Measurements from ENCODE around the gene VRK3.

The VRK3 gene

GRCh38 chr19:49983645-49984229 lies 41.4 kb downstream of the VRK3 start:
- TF ChIP-seq, protein P1, sequence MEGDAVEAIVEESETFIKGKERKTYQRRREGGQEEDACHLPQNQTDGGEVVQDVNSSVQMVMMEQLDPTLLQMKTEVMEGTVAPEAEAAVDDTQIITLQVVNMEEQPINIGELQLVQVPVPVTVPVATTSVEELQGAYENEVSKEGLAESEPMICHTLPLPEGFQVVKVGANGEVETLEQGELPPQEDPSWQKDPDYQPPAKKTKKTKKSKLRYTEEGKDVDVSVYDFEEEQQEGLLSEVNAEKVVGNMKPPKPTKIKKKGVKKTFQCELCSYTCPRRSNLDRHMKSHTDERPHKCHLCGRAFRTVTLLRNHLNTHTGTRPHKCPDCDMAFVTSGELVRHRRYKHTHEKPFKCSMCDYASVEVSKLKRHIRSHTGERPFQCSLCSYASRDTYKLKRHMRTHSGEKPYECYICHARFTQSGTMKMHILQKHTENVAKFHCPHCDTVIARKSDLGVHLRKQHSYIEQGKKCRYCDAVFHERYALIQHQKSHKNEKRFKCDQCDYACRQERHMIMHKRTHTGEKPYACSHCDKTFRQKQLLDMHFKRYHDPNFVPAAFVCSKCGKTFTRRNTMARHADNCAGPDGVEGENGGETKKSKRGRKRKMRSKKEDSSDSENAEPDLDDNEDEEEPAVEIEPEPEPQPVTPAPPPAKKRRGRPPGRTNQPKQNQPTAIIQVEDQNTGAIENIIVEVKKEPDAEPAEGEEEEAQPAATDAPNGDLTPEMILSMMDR (IDR thresholded peaks at IDR 0.05; ENCODE audit: low read depth, low read length, missing control alignments): peak; percentile 90
- H3K4me3 ChIP-seq (replicated peaks; ENCODE audit: low read depth, low read length): no peak overlapping the region
- DNase-seq (ENCODE audit: extremely low read depth, low read depth): no peak

GRCh38 chr19:49981603-49982593 lies 43.3 kb downstream of the VRK3 start:
- H3K4me3 ChIP-seq (replicated peaks; ENCODE audit: low read depth, low read length): no peak overlapping the region
- no peak for DNase-seq (ENCODE audit: extremely low read depth, low read depth)
- TF ChIP-seq, protein P1 (IDR thresholded peaks at IDR 0.05; ENCODE audit: low read depth, low read length, missing control alignments): no peak

- DNase-seq (ENCODE audit: extremely low read depth, low read depth): no peak
- TF ChIP-seq, protein P1 (IDR thresholded peaks at IDR 0.05; ENCODE audit: low read depth, low read length, missing control alignments): no peak
- H3K4me3 ChIP-seq (replicated peaks; ENCODE audit: low read depth, low read length): no peak overlapping the region
Observed at GRCh38 chr19:49978324-49978723, 46.8 kb downstream of the VRK3 start.

- H3K4me3 ChIP-seq (replicated peaks; ENCODE audit: low read depth, low read length): no peak overlapping the region
- DNase-seq (ENCODE audit: extremely low read depth, low read depth): no peak
- TF ChIP-seq, protein P1 (IDR thresholded peaks at IDR 0.05; ENCODE audit: low read depth, low read length, missing control alignments): no peak
Observed at GRCh38 chr19:49977881-49978280, 47.3 kb downstream of the VRK3 start.

DNA sequence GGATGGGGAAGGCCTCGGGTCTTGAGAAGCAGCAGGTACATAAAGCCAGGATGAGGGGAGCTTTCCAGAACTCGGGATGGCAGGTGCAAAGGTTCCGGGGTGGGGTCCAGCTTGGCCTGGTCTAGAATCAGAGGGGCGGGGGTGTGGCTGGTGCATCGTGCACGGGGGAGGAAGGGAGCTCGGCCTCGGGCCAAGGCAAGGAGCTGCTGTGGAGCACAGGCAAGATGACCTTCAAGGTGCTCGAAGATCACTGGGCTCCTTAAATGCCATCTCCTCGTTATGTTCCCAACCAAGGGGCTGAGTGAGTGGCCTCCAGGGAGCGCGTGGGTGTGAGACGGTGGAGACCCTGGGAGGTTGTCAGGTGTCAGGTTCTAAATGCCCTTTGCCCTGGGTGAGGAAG lies 48.1 kb downstream of the VRK3 start:
- no peak for DNase-seq (ENCODE audit: extremely low read depth, low read depth)
- TF ChIP-seq, protein P1 (IDR thresholded peaks at IDR 0.05; ENCODE audit: low read depth, low read length, missing control alignments): no peak
- H3K4me3 ChIP-seq (replicated peaks; ENCODE audit: low read depth, low read length): no peak overlapping the region

DNA sequence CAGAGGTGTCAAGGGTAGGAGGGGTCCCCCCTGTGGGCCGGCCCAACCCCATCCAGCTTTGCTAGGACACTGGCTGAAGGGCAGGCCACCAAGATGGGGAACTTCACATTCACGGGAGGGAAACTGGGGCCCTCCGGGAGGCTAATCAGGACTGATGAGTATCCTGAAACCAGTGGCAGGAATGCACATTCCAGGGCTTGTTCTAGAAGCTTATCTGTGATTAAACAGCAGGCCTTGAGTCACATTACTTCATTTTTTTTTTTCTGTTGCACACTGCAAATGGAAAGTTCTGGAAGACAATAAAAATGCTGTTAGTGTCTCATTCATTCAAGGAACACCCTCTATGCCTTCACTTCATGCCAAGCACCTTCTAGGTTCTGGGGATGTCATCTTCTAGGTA lies 48.7 kb downstream of the VRK3 start:
- TF ChIP-seq, protein P1 (IDR thresholded peaks at IDR 0.05; ENCODE audit: low read depth, low read length, missing control alignments): no peak
- DNase-seq (ENCODE audit: extremely low read depth, low read depth): no peak
- no peak overlapping the region for H3K4me3 ChIP-seq (replicated peaks; ENCODE audit: low read depth, low read length)

Data from HFF-Myc (cell line).